NCI-H510A (cell line): ENCODE data around the gene EEA1.
A peak's percentile ranks its signal among the peaks of the same experiment; 100 is the strongest.

Experiments used
- DNase-seq: peaks from one replicate; lab custom pipeline; 2025; lab: John Stamatoyannopoulos, UW

The EEA1 gene

GRCh38 chr12:92879698-92880322 lies 49.3 kb downstream of the EEA1 start:
- DNase-seq, result no peak

DNA sequence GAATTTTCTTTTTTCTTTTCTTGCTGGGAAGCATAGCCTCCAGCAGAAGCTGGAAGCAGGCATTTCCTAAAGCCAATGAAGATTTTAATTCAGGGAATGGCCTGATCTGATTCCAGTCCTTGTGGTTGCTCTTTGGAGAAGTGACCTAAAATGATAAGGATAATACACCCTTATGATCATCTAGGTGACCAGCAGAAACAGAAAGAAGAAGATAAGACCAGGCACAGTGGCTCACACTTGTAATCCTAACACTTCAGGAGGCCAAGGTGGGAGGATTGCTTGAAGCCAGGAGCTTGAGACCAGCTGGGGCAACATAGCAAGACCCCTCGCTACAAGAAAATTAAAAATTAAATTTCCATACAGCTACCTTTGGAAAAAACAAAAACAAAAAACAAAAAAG lies 51.2 kb downstream of the EEA1 start:
- no peak for DNase-seq

GRCh38 chr12:92876496-92876895 lies 52.6 kb downstream of the EEA1 start:
- DNase-seq, result no peak

DNA sequence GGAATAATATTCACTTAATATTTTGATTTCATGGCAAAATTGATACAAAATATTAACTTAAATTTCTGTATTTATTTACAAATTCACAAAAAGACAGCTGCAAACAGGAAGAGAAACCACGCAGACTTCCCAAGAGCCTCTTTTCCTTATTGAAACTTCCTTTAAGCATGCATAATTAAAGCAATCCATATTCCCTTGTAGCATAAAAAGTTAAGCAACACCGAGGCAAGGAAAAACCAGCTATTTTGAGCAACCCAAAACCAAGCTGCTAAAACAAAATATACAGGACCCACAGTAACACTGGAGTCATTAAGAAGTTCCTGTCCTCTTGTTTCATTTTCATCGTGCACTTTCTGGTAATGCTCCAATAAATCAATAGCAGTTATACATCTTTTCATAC lies 58.0 kb downstream of the EEA1 start:
- no peak for DNase-seq

DNA sequence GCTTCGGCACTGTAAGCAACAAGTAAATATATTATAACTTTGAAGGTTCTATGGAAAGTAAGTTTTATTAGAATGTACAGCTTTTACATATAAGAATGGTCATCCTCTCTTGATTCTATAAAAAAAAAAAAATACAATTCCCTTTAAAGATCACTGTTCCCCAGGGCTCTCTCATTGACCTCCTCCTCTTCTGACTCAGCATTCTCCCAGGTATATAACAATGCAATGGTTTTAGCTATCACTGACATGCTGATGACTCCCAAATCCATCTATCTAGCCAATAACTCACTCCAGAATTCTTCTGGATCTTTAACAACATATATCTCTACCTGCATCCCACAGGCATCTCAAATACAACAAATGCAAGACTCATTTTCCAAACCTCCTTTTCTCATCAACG lies 62.7 kb downstream of the EEA1 start:
- no peak for DNase-seq

GRCh38 chr12:92863251-92863650 lies 65.8 kb downstream of the EEA1 start:
- no peak for DNase-seq

DNA sequence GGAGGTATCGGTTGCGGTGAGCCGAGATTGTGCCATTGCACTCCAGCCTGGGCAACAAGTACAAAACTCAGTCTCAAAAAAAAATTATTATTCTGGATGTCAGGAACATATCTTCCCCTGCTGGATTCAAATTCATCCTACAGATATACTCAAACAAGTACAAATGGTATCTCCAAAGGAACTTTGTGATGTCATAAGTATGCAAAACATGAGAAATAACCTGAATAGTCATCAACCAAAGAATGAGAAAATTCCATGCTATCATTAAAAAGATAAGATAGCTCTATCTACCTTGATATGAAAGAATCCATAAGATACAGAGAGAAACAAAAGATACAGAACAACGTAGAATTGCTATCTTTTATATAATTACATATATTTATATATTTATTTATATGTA lies 67.7 kb downstream of the EEA1 start:
- no peak for DNase-seq

GRCh38 chr12:92860521-92860920 lies 68.6 kb downstream of the EEA1 start:
- DNase-seq, result no peak

DNA sequence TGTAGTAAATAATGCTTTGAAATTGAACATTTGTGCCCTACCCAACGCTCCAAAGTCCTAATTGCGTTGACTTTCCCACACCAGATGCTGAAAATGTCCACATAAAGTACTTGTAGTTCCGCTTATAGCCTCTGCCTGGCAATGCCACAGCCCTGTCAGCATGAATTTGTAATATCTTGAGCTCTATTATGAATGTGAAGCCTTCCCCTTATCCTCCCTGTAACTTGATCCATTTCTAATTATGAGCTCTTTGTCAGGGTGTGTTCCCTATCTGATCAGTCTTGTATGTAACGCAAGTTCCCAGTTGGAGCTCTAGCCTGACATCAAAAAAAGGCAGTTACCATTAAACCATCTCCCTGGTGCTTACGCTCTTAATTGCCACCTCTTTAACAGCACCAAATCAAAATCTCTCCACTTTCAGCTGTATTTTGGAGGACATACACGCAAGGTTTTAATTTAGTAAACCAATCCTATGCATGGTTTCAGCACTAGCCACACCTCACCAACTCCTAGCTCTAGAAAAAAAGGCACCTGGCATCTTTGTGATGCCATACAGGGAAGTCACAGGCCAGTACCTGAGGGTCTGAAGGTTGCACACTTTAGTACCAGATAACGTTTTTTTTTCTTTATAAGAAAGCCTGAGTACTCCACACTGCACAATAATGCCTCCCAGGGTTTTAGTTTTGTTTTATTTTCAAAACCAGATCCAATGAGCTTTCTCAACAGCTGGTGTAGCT lies 69.3 kb downstream of the EEA1 start:
- peak; percentile 14 for DNase-seq

- no peak for DNase-seq
Observed at GRCh38 chr12:92857818-92858217, 71.3 kb downstream of the EEA1 start.

DNA sequence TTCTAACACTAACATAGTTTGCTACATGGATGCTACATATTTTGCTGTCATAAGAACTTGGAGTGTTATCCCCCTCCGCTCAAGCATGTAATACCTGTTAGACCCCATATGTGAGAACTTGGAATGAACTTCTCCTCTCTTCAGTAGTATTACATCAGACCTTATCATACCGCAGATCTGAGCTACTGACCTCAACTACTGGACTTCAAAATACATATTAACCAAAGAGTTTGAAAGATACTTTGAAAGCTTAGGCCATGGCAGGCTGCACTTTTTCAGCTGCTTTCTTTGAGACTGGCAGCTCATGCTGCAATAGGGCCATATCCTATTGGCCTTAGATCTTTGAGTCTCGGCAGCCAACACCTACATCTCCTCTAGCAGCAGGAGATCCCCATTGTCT lies 74.8 kb downstream of the EEA1 start:
- no peak for DNase-seq

- no peak for DNase-seq
Observed at GRCh38 chr12:92848740-92849139, 80.4 kb downstream of the EEA1 start.

DNA sequence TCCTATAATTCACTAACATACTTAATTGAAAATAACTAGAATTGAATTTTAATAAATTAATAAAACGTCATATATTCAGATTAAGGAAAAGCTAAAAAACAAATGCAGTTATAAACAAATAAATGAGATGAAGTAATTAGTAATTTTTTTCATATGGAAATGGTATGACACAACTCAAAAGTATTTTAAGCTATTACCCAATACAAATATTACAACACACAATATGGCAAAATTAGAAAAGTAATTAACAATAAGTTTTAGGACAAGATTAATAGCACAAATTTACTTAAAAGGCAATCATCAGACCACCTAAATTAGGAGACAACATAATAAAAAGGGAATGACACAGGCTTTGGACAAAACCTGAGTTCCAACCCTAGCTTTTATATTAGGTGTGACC lies 81.7 kb downstream of the EEA1 start:
- DNase-seq, result no peak

- no peak for DNase-seq
Observed at GRCh38 chr12:92845329-92845728, 83.8 kb downstream of the EEA1 start.

- no peak for DNase-seq
Observed at GRCh38 chr12:92844151-92844763, 84.8 kb downstream of the EEA1 start.

DNA sequence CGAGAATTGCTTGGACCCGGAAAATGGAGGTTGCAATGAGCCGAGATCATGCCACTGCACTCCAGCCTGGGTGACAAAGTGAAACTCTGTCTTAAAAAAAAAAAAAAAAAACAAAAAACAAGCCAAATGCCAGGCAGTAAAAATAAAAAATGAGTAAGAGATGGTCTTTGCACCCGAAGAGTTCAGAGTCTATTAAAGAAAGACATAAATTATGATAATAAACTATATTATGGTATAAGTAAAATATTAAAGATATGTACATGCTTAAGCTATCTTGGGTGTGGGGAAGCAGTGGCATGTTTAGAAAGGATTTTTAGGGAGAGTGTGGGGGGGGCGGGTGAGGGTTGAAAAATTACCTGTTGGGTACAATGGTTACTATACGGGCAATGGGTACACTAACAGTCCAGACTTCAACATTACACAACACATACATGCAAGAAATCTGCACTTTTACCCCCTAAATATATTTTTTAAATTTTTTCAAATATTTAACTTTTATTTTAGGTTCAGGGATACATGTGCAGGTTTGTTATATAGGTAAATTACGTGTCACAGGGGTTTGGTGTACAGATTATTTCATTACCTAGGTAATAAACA lies 99.3 kb downstream of the EEA1 start:
- no peak for DNase-seq

GRCh38 chr12:92828565-92828964 lies 100.5 kb downstream of the EEA1 start:
- no peak for DNase-seq

DNA sequence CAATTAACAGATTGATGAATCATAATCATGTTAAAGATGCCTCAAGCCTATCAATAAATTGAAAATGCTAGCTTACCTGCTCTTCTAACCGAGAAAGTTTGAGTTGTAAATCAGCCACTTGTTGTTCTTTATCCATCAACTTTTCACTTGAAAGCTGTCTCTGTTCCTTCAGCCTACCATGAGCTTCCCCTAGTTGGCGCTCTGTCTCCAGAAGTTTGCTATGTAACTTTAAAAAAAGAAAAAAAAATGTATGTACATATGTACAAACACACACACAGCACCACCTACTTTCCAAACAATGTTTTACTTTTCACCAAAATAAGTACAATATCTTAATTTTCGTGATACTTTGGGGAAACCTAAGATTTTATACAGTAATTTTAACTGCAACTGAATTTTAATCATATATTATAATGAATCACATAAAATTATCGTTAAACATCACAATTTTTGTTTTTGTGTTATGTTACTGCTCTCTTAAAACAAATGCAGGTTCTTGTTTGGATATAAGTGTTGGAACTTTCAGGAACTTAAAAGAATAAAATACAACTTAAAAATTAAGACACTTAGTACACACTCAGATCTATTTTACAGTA lies 101.2 kb downstream of the EEA1 start:
- DNase-seq, result no peak

DNA sequence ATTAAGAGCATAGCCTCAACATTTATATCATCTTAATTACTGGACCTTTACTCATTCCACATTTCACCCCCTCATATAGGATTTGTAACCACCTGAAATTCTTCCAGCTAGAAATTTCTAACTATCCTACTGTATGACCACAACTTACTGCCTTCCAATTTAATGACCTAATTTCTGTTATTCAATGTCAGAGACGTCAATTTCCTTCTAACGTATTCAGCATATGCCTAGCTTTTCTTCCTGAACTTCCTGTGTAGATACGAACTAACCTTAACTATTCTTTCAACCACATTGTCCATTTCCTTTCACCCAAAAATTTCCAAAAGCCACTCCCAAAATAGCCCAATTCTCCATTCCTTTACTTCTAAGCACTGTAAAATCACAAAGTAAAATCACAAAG lies 108.0 kb downstream of the EEA1 start:
- DNase-seq, result no peak

- DNase-seq, result no peak
Observed at GRCh38 chr12:92814584-92814983, 114.5 kb downstream of the EEA1 start.

DNA sequence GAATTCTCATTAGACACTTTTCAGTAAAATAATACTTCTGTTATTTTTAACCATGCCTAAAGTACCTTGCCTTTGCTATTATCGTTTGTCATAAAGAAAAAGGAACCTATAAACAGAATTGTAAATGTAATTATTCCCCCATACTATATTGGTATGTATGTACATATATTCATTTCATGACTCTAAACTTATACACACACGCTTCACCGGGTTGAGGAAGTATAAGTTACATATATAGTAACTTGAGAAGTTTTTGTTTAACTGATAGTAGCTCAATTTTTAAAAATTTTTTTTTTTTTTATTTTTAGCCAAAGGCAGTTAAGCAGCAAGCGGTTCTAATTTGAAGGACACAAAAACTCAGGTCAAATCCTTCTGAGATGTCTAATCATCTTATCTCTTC lies 118.7 kb downstream of the EEA1 start:
- DNase-seq, result no peak

DNA sequence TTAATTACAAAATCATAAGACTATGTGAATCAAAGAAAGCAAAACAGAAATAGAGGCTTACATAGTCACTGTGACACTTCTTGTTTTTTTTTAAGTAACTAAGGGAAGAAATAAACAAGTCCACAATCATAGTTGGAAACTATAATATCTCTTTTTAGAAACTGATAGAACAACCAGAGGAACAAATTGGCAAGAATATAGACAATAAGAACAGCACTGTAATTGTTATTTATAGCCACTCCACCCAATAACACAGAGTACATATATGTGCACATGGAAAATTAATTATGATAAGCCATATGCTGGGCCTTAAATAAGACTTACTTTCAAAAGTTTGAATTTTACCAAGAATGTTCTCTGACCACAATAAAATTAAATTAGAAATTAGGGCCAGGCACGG lies 125.2 kb downstream of the EEA1 start:
- no peak for DNase-seq

DNA sequence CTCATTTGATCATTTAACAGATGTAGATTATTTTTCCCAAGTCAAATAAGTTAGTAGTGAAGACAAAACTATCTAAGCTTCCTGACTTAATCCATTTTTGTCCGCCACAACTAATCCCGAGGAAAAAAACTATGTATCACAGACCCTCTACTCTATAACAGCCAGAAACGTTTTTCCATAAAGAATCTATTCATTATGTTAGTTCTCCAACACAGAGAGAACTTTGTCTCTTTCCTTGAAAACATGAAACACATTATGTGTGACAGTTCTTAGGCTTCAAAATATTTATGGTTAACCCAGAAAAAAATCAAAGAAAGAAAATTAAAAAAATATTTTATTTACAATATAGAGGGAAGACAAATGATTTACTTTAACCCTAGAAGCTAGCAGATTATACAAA lies 126.2 kb downstream of the EEA1 start:
- no peak for DNase-seq
